HEK293T (cell line): ENCODE data around the gene GNB1L.

ENCODE experiments used
- ARNT ChIP-seq: fragments of 450-650 bp; IDR thresholded peaks from 2 replicates; pipeline ENCODE4 v1.6.1; 2017; ENCODE audit warnings: mild to moderate bottlenecking
- ELF4 ChIP-seq: fragments of 450-650 bp; IDR thresholded peaks from 2 replicates; pipeline ENCODE4 v1.6.1; 2017; ENCODE audit warnings: antibody characterized with exemption
- FOXA1 ChIP-seq: fragments of 450-650 bp; IDR thresholded peaks from 2 replicates; pipeline ENCODE4 v1.6.1; 2016; ENCODE audit warnings: mild to moderate bottlenecking
- FOXK2 ChIP-seq: fragments of 450-650 bp; IDR thresholded peaks from 2 replicates; pipeline ENCODE4 v1.6.1; 2016; ENCODE audit warnings: mild to moderate bottlenecking
- HDGF ChIP-seq: fragments of 450-650 bp; IDR thresholded peaks from 2 replicates; pipeline ENCODE4 v1.6.1; 2017; ENCODE audit warnings: antibody characterized with exemption, borderline replicate concordance
- SP1 ChIP-seq: fragments of 450-650 bp; IDR thresholded peaks from 2 replicates; pipeline ENCODE4 v1.6.1; 2017
- SUZ12 ChIP-seq: fragments of 450-650 bp; IDR thresholded peaks from 2 replicates; pipeline ENCODE4 v1.6.1; 2016; ENCODE audit warnings: mild to moderate bottlenecking

DNA sequence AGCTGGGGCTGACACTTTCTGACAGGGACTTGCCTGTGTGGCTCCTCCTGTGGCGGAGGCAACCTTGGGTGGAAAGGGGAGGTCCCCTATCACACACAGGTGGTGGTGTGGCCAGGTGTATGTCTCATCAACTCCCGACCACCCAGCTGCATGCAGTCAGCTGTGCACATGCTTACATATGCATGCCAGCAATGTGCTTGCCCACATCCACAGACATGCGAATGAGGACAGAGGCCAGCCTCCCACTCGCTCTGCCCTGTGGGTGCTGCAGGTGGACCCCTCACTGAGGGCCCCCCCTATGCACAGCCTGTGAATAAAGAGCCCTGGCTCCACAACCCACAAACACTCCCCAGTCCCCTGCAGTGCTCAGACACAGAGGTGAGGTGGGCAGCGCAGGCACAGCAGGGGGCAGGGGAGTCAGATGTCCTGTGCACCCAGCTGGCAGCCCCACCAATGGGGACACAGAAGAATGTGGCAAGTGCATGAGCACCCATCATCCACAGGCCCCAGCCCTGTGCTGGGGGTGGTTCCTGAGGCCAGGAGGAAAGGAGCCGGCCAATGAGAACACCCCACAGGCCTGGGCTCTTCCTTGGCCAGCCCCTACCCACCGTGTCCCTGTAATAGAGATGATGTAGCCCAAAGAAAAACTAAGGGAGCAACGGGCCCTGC, 9.5 kb downstream of the GNB1L start:
- no peak for TF ChIP-seq SP1
- no peak for TF ChIP-seq ELF4
- no peak for TF ChIP-seq HDGF
- TF ChIP-seq SUZ12 = no peak
- TF ChIP-seq ARNT = no peak; the same call in 1 of the 2 replicates
- TF ChIP-seq FOXK2 = no peak
- TF ChIP-seq FOXA1 = no peak
